GM12891 (cell line): ENCODE measurements around the gene SMARCC1.

ENCODE experiments used
- POLR2A ChIP-seq: IDR thresholded peaks from 2 replicates; pipeline ENCODE4 v1.6.1; 2011; ENCODE audit warnings: low read depth, low read length, control low read depth
- POLR2AphosphoS5 ChIP-seq: IDR thresholded peaks from 2 replicates; pipeline ENCODE4 v1.6.1; 2011; ENCODE audit warnings: low read depth, low read length, control low read depth
- POU2F2 ChIP-seq: IDR thresholded peaks from 2 replicates; pipeline ENCODE4 v1.6.1; 2011; ENCODE audit warnings: low read depth, mild to moderate bottlenecking, control low read depth, low read length, moderate library complexity
- TAF1 ChIP-seq: IDR thresholded peaks from 2 replicates; pipeline ENCODE4 v1.6.1; 2011; ENCODE audit warnings: low read depth, low read length, control low read depth

- TF ChIP-seq POLR2A (no peak), POLR2AphosphoS5 (no peak), TAF1 (no peak), POU2F2 (no peak)
Observed at GRCh38 chr3:47685037-47685436, 96.7 kb downstream of the SMARCC1 start.
